Lower leg skin (tissue), 4 donors: ENCODE measurements around the gene RAB39A. TPM values are rescaled to one million over a fixed set of nuclear protein-coding genes. Genes with fewer than 3 reads are reported as not detected.
"Not testable (repeated sequence)": the region's sequence is repeated elsewhere in the genome, so short reads cannot be mapped to it uniquely, and the experiment has no call there.

Experiments
- DNase-seq, 2 donors: peaks; one replicate each; pipeline ENCODE4 v3.0.0-alpha.2; 2019; ENCODE audit warnings: low spot score in 2 of 2
- H3K4me3 ChIP-seq: fragments of 200-600 bp; sonication (generic); 2 replicates; pipeline ENCODE4 v1.5.1; 2017; ENCODE audit warnings: mild to moderate bottlenecking, low read depth; ENCODE audit not compliant: poor library complexity, severe bottlenecking
- CTCF ChIP-seq, 3 donors: fragments of 450-650 bp; IDR thresholded peaks; one replicate each; pipeline ENCODE4 v1.5.1; 2016; ENCODE audit warnings: antibody characterized with exemption in 3 of 3, mild to moderate bottlenecking in 3 of 3, moderate library complexity in 2 of 3
- POLR2A ChIP-seq, 2 donors: fragments of 450-650 bp; IDR thresholded peaks; one replicate each; pipeline ENCODE4 v1.6.1; 2016 to 2017; ENCODE audit warnings: antibody characterized with exemption in 2 of 2, mild to moderate bottlenecking in 1 of 2, moderate library complexity in 1 of 2
- WGBS, 2 donors: methylation state at CpG; one replicate each; pipeline ENCODE4 v1.1.5; 2018; 5-methylcytosine and 5-hydroxymethylcytosine counted together
- intact Hi-C: fragments of 100-400 bp; cut with DNase I; formaldehyde crosslinking; loops from one replicate; pipeline ENCODE4 v1.15.0; 2023; ENCODE audit warnings: low total_unique reads
- total RNA-seq, 4 donors: library from RNA; depleted of rRNA; stranded (reverse); fragments of >200 nt; gene quantifications; one replicate each; pipeline ENCODE4 v1.1.0, GENCODE V29; 2016

The RAB39A gene
- total RNA-seq, 4 donors from 2014 or later: 0.19 TPM; not detected in 3

GRCh38 chr11:107915229-107915628 lies 13.0 kb upstream of the RAB39A start:
- intact Hi-C loops: loop anchor here (5.0 kb wide), 1 partner anchor 1938 kb away; no protein-coding TSS in a partner anchor
- DNase-seq: no peak
- 80 to 84% methylated on average over 1 to 5 of the region's 5 CpGs for WGBS, 2 donors
- no peak overlapping the region for H3K4me3 ChIP-seq
- TF ChIP-seq POLR2A (IDR thresholded peaks at IDR 0.05) (no peak), CTCF (IDR thresholded peaks at IDR 0.05) (no peak)

- WGBS, 2 donors: 34 to 35% methylated on average over 11 to 12 of the region's 13 CpGs
- no peak for DNase-seq
- H3K4me3 ChIP-seq: no peak overlapping the region
- intact Hi-C loops: loop anchor here (5.0 kb wide), 1 partner anchor 1939 kb away; no protein-coding TSS in a partner anchor
- TF ChIP-seq CTCF (IDR thresholded peaks at IDR 0.05) (no peak), POLR2A (IDR thresholded peaks at IDR 0.05) (no peak)
Measured at GRCh38 chr11:107916671-107917241, 11.5 kb upstream of the RAB39A start.

- intact Hi-C loops: no loop called here
- WGBS, 2 donors: 77 to 93% methylated on average over 1 of the region's 1 CpG
Measured at GRCh38 chr11:107921997-107922396, 6.3 kb upstream of the RAB39A start.

GRCh38 chr11:107923519-107923918 lies 4.7 kb upstream of the RAB39A start:
- H3K4me3 ChIP-seq, DNase-seq, intact Hi-C loops: not testable (repeated sequence)
- WGBS, 2 donors: 44 to 48% methylated on average over 1 of the region's 1 CpG

More at GRCh38 chr11:107921997-107922396, 6.3 kb upstream of the RAB39A start:
- TF ChIP-seq CTCF (IDR thresholded peaks at IDR 0.05) (no peak), POLR2A (IDR thresholded peaks at IDR 0.05) (no peak)
- no peak overlapping the region for H3K4me3 ChIP-seq
- DNase-seq: no peak

- 68 to 81% methylated on average over 2 of the region's 2 CpGs for WGBS, 2 donors
- no peak for DNase-seq
- intact Hi-C loops: no loop called here
Measured at GRCh38 chr11:107924306-107924705, 3.9 kb upstream of the RAB39A start.

GRCh38 chr11:107927559-107927958 lies 689 bp upstream of the RAB39A start:
- peak in 1 of 2 donors; percentile 18 for DNase-seq
- WGBS, 2 donors: 81 to 84% methylated on average over 5 of the region's 5 CpGs
- no peak overlapping the region for H3K4me3 ChIP-seq
- no peak for TF ChIP-seq POLR2A (IDR thresholded peaks at IDR 0.05)
- no peak for TF ChIP-seq CTCF (IDR thresholded peaks at IDR 0.05)
- intact Hi-C loops: no loop called here

More at GRCh38 chr11:107924306-107924705, 3.9 kb upstream of the RAB39A start:
- TF ChIP-seq POLR2A (IDR thresholded peaks at IDR 0.05) (no peak), CTCF (IDR thresholded peaks at IDR 0.05) (no peak)
- H3K4me3 ChIP-seq: no peak overlapping the region
